ENCODE results near the gene KBTBD7. TPM values are rescaled to one million over a fixed set of nuclear protein-coding genes. Genes with fewer than 3 reads are reported as not detected.

Gene KBTBD7
- total and polyA plus RNA-seq, 10 donors = 2.8 to 14.9 (median 9.2) TPM

DNA sequence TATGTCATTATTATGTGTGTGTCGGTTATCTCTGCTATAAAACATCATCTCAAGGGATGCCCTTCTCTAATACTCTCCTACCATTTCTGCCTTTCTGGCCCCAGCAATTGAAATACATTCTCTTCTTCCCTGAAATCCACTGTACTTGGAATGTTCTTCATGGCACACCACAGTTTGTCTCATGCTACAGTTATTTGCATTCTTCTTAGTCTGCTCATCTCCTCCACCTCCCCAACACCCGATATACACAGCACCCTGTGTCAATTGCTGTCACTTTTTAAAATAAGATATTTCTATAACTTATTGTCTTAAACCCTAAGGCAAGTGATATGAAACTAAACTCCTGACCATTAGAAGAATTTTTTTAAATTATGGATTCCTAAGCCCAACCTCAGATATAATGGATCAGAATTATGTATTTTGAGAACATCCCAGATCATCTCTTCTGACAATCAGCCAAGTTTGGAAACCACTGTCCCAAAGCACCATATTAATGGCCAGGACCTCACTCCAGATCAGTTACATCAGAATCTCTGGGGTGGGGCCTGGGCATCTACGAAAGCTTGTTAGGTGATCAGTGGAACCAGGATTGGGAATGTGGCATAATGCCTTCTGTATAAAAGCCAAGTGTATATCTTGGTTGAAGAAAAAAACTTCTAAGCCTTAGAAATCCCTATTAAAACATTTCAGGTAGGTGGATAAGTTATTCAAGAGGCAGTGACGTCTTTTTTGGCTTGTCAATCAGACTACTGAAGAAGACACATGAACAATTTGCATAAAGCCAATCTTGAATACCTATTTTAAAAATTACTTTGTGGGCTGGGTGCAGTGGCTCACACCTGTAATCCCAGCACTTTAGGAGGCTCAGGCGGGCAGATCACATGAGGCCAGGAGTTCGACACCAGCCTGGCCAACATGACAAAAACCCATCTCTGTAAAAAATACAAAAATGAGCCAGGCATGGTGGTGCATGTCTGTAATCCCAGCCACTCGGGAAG, 30.0 kb upstream of the KBTBD7 start:
- DNase-seq = no peak
- H3K4me1 ChIP-seq = peaks cover 0 to 13% (median 0%) of the 10 kb centered on the region in 6 donors
- H3K9me3 ChIP-seq = no peaks in the 10 kb centered on the region
- WGBS, 5 donors = 80 to 97% (median 91%) methylated on average over 7 of the region's 7 CpGs
- H3K4me3 ChIP-seq = no peak overlapping the region
- H3K36me3 ChIP-seq = peaks cover 0 to 76% (median 7%) of the 10 kb centered on the region in 6 donors
- no peaks in the 10 kb centered on the region for H3K27me3 ChIP-seq (replicated peaks in 1 of 7)
- TF ChIP-seq POLR2A (IDR thresholded peaks at IDR 0.05) (no peak), POLR2AphosphoS5 (IDR thresholded peaks at IDR 0.05) (no peak)
- TF ChIP-seq, protein P1, sequence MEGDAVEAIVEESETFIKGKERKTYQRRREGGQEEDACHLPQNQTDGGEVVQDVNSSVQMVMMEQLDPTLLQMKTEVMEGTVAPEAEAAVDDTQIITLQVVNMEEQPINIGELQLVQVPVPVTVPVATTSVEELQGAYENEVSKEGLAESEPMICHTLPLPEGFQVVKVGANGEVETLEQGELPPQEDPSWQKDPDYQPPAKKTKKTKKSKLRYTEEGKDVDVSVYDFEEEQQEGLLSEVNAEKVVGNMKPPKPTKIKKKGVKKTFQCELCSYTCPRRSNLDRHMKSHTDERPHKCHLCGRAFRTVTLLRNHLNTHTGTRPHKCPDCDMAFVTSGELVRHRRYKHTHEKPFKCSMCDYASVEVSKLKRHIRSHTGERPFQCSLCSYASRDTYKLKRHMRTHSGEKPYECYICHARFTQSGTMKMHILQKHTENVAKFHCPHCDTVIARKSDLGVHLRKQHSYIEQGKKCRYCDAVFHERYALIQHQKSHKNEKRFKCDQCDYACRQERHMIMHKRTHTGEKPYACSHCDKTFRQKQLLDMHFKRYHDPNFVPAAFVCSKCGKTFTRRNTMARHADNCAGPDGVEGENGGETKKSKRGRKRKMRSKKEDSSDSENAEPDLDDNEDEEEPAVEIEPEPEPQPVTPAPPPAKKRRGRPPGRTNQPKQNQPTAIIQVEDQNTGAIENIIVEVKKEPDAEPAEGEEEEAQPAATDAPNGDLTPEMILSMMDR (IDR thresholded peaks at IDR 0.05 in 8 of 11, conservative IDR thresholded peaks at IDR 0.05 in 3 of 11) = no peak
- intact Hi-C loops (cut with DNase I; ENCODE audit: low total_unique reads) = loop anchor here (5.0 kb wide), 1 partner anchor 147 kb away; no protein-coding TSS in a partner anchor
- no peak overlapping the region for H3K27ac ChIP-seq

GRCh38 chr13:41222259-41222852, 28.0 kb upstream of the KBTBD7 start:
- peaks cover 0 to 13% (median 0%) of the 10 kb centered on the region in 6 donors for H3K4me1 ChIP-seq
- DNase-seq = no peak
- WGBS, 5 donors = 54 to 68% (median 57%) methylated on average over 6 of the region's 6 CpGs
- TF ChIP-seq POLR2AphosphoS5 (IDR thresholded peaks at IDR 0.05) = no peak
- TF ChIP-seq, protein P1 (IDR thresholded peaks at IDR 0.05 in 8 of 11, conservative IDR thresholded peaks at IDR 0.05 in 3 of 11) = peak; percentile 66 to 89 (median 82)
- TF ChIP-seq POLR2A (IDR thresholded peaks at IDR 0.05) = no peak
- H3K4me3 ChIP-seq = no peak overlapping the region
- peak overlapping the region in 2 of 8 donors; percentile 60 to 64 for H3K27ac ChIP-seq
- no peaks in the 10 kb centered on the region for H3K27me3 ChIP-seq (replicated peaks in 1 of 7)
- intact Hi-C loops (cut with DNase I; ENCODE audit: low total_unique reads) = loop anchor here (5.0 kb wide), 1 partner anchor 145 kb away; no protein-coding TSS in a partner anchor
- H3K9me3 ChIP-seq = no peaks in the 10 kb centered on the region
- H3K36me3 ChIP-seq = peaks cover 0 to 79% (median 7%) of the 10 kb centered on the region in 6 donors

GRCh38 chr13:41220401-41220800, 26.0 kb upstream of the KBTBD7 start:
- peaks cover 0 to 13% (median 0%) of the 10 kb centered on the region in 6 donors for H3K4me1 ChIP-seq
- TF ChIP-seq POLR2A (IDR thresholded peaks at IDR 0.05) (no peak), POLR2AphosphoS5 (IDR thresholded peaks at IDR 0.05) (no peak)
- TF ChIP-seq, protein P1 (IDR thresholded peaks at IDR 0.05 in 8 of 11, conservative IDR thresholded peaks at IDR 0.05 in 3 of 11) = no peak
- peak overlapping the region in 3 of 8 donors; percentile 49 to 64 (median 60) for H3K27ac ChIP-seq
- intact Hi-C loops (cut with DNase I; ENCODE audit: low total_unique reads) = loop anchor here (5.0 kb wide), 1 partner anchor 143 kb away; no protein-coding TSS in a partner anchor
- no peak for DNase-seq
- 90 to 97% (median 91%) methylated on average over 3 of the region's 3 CpGs for WGBS, 5 donors
- no peak overlapping the region for H3K4me3 ChIP-seq
- H3K9me3 ChIP-seq = no peaks in the 10 kb centered on the region
- H3K27me3 ChIP-seq (replicated peaks in 1 of 7) = no peaks in the 10 kb centered on the region
- H3K36me3 ChIP-seq = peaks cover 0 to 70% (median 3%) of the 10 kb centered on the region in 6 donors

Measured in spleen (tissue), 11 donors.